H1 (cell line): Measurements from ENCODE around the gene GLE1. TPM values are rescaled to one million over a fixed set of nuclear protein-coding genes. Genes with fewer than 3 reads are reported as not detected.

Experiments used
- CTCF ChIA-PET: fragments of 300-600 bp; sonication (Branson Sonifier 250); formaldehyde crosslinking; loops from one replicate; lab custom pipeline; 2021; ENCODE audit not compliant: partially characterized antibody; lab: Charles Lee
- POLR2A ChIA-PET: fragments of 300-600 bp; sonication (Branson Sonifier 250); formaldehyde crosslinking; loops from one replicate; lab custom pipeline; 2021; ENCODE audit warnings: inconsistent platforms; ENCODE audit not compliant: partially characterized antibody; lab: Charles Lee
- DNase-seq, 2 experiments: peaks; one replicate each; pipeline versions ENCODE4 v3.0.0 to v3.0.0-alpha.2; 2010 to 2022; ENCODE audit warnings: low spot score in 2 of 2, low read depth in 1 of 2, mixed read lengths in 1 of 2
- FAIRE-seq: peaks from 2 replicates; lab custom pipeline; 2011; peaks lifted over from hg19 to GRCh38; lab: Jason Lieb, UNC
- H2AFZ ChIP-seq: 2 replicates; pipeline ENCODE4 v1.8.1; 2012; ENCODE audit warnings: low read length, inconsistent platforms
- H2AK5ac ChIP-seq: 2 replicates; pipeline ENCODE4 v1.6.1; 2013; ENCODE audit warnings: low read depth, low read length
- H2BK120ac ChIP-seq: replicated peaks from 2 replicates; pipeline ENCODE3; 2013; ENCODE audit warnings: low read depth, low read length, inconsistent platforms
- H2BK12ac ChIP-seq: 2 replicates; pipeline ENCODE4 v1.6.1; 2013; ENCODE audit warnings: low read depth, low read length
- H2BK15ac ChIP-seq: 2 replicates; pipeline ENCODE4 v1.6.1; 2013; ENCODE audit warnings: low read length
- H2BK20ac ChIP-seq: 2 replicates; pipeline ENCODE4 v1.6.1; 2013; ENCODE audit warnings: low read length
- H2BK5ac ChIP-seq: 2 replicates; pipeline ENCODE4 v1.6.1; 2013; ENCODE audit warnings: low read depth, low read length
- H3K14ac ChIP-seq: 2 replicates; pipeline ENCODE4 v1.6.1; 2013; ENCODE audit warnings: inconsistent platforms; ENCODE audit not compliant: insufficient read length
- H3K18ac ChIP-seq: 2 replicates; pipeline ENCODE4 v1.6.1; 2013; ENCODE audit warnings: low read length; ENCODE audit errors: extremely low read depth
- H3K23ac ChIP-seq: 2 replicates; pipeline ENCODE4 v1.6.1; 2013; ENCODE audit warnings: inconsistent platforms; ENCODE audit not compliant: insufficient read length
- H3K23me2 ChIP-seq: 2 replicates; pipeline ENCODE4 v1.6.1; 2013; ENCODE audit warnings: low read depth, low read length
- H3K27ac ChIP-seq: 2 replicates; pipeline ENCODE4 v1.6.1; 2011; ENCODE audit warnings: low read depth, low read length, inconsistent platforms
- H3K27me3 ChIP-seq, 4 experiments: replicated peaks in 1 of 4; 1 replicate in 1 of 4; 2 replicates in 3 of 4; pipeline versions ENCODE4 v1.6.1 to v1.8.1; 2011 to 2013; ENCODE audit warnings: low read length in 3 of 4, mild to moderate bottlenecking in 3 of 4, inconsistent platforms in 2 of 4, mixed read lengths in 2 of 4, moderate library complexity in 1 of 4; ENCODE audit not compliant: control insufficient read depth in 3 of 4, insufficient read depth in 3 of 4; ENCODE audit errors: extremely low read depth in 1 of 4
- H3K36me3 ChIP-seq, 4 experiments: 2 replicates each; pipeline versions ENCODE4 v1.6.1 to v1.8.1; 2011 to 2013; ENCODE audit warnings: mild to moderate bottlenecking in 4 of 4, low read length in 3 of 4, moderate library complexity in 2 of 4, control low read depth in 1 of 4, inconsistent platforms in 1 of 4; ENCODE audit not compliant: insufficient read depth in 4 of 4, control insufficient read depth in 2 of 4
- H3K4ac ChIP-seq: replicated peaks from 2 replicates; pipeline ENCODE3; 2013; ENCODE audit warnings: low read length, low read depth, mixed read lengths, inconsistent platforms; ENCODE audit not compliant: insufficient read length
- H3K4me1 ChIP-seq, 4 experiments: replicated peaks in 1 of 4; 1 replicate in 1 of 4; 2 replicates in 3 of 4; pipeline versions ENCODE4 v1.6.1 to v1.8.1; 2011 to 2013; ENCODE audit warnings: low read length in 3 of 4, inconsistent platforms in 2 of 4, mixed read lengths in 1 of 4; ENCODE audit not compliant: insufficient read depth in 4 of 4, control insufficient read depth in 3 of 4
- H3K4me2 ChIP-seq, 2 experiments: 2 replicates each; pipeline versions ENCODE4 v1.6.1 to v1.8.1; 2011 to 2013; ENCODE audit warnings: low read depth in 2 of 2, low read length in 2 of 2, control low read depth in 1 of 2, inconsistent platforms in 1 of 2, mild to moderate bottlenecking in 1 of 2; ENCODE audit not compliant: insufficient read depth in 1 of 2
- H3K4me3 ChIP-seq, 4 experiments: fragments of 200-600, 300-600 bp in 1 of 4; sonication (generic), shearing (Covaris generic), sonication (Bioruptor Twin) in 1 of 4; 2 replicates each; pipeline versions ENCODE4 v1.5.1 to v1.8.1; 2011 to 2016; ENCODE audit warnings: low read length in 4 of 4, low read depth in 3 of 4, control low read depth in 2 of 4, inconsistent platforms in 2 of 4, mild to moderate bottlenecking in 2 of 4, mixed read lengths in 1 of 4, moderate library complexity in 1 of 4; ENCODE audit not compliant: insufficient read depth in 2 of 4; ENCODE audit errors: extremely low read depth in 1 of 4
- H3K56ac ChIP-seq: replicated peaks from 2 replicates; pipeline ENCODE3; 2013; ENCODE audit warnings: low read depth, mild to moderate bottlenecking, mixed read lengths, low read length, inconsistent platforms; ENCODE audit not compliant: insufficient read length
- H3K79me1 ChIP-seq: 2 replicates; pipeline ENCODE4 v1.6.1; 2013; ENCODE audit warnings: low read depth, low read length, control low read depth
- H3K79me2 ChIP-seq, 2 experiments: 2 replicates each; pipeline versions ENCODE4 v1.6.1 to v1.8.1; 2012 to 2013; ENCODE audit warnings: low read length in 2 of 2, mild to moderate bottlenecking in 2 of 2, inconsistent platforms in 1 of 2; ENCODE audit not compliant: insufficient read depth in 2 of 2, control insufficient read depth in 1 of 2
- H3K9ac ChIP-seq, 4 experiments: replicated peaks in 1 of 4; 1 replicate in 1 of 4; 2 replicates in 3 of 4; pipeline versions ENCODE4 v1.6.1 to v1.8.1; 2011 to 2013; ENCODE audit warnings: low read depth in 3 of 4, low read length in 3 of 4, control low read depth in 2 of 4, mild to moderate bottlenecking in 2 of 4, moderate library complexity in 2 of 4, inconsistent platforms in 1 of 4; ENCODE audit errors: extremely low read depth in 1 of 4
- H3K9me3 ChIP-seq, 2 experiments: 2 replicates each; pipeline versions ENCODE4 v1.6.1 to v1.8.1; 2012 to 2013; ENCODE audit warnings: mild to moderate bottlenecking in 2 of 2, moderate library complexity in 2 of 2, control low read depth in 1 of 2, inconsistent platforms in 1 of 2, low read depth in 1 of 2, low read length in 1 of 2, mixed read lengths in 1 of 2; ENCODE audit not compliant: insufficient read depth in 2 of 2
- H4K20me1 ChIP-seq, 2 experiments: replicated peaks in 1 of 2; 2 replicates each; pipeline versions ENCODE3 to v1.8.1; 2011 to 2013; ENCODE audit warnings: inconsistent platforms in 2 of 2, low read length in 2 of 2, mild to moderate bottlenecking in 1 of 2; ENCODE audit not compliant: insufficient read depth in 2 of 2, control insufficient read depth in 1 of 2
- H4K5ac ChIP-seq: 2 replicates; pipeline ENCODE4 v1.6.1; 2013; ENCODE audit warnings: low read length, low read depth, mixed read lengths, inconsistent platforms; ENCODE audit not compliant: insufficient read length
- H4K8ac ChIP-seq: 2 replicates; pipeline ENCODE4 v1.8.0; 2013; ENCODE audit warnings: mild to moderate bottlenecking, moderate library complexity, low read length, inconsistent platforms; ENCODE audit not compliant: insufficient read depth; ENCODE audit errors: extremely low read depth
- H4K91ac ChIP-seq: replicated peaks from 2 replicates; pipeline ENCODE3; 2013; ENCODE audit warnings: low read length, mixed read lengths, inconsistent platforms; ENCODE audit not compliant: insufficient read length
- ASH2L ChIP-seq: fragments of 200-600, 300-600 bp; sonication (generic); IDR thresholded peaks from one replicate; pipeline ENCODE4 v1.7.1; 2017; ENCODE audit warnings: low read length
- CTBP2 ChIP-seq: IDR thresholded peaks from 2 replicates; pipeline ENCODE4 v1.7.0; 2011; ENCODE audit warnings: borderline replicate concordance, mild to moderate bottlenecking, moderate library complexity, mixed read lengths, low read length; ENCODE audit not compliant: insufficient read depth, insufficient read length
- EZH2 ChIP-seq: fragments of 200-600 bp; sonication (generic); IDR thresholded peaks from 2 replicates; pipeline ENCODE4 v1.7.1; 2012; ENCODE audit warnings: low read depth, mild to moderate bottlenecking, moderate library complexity, low read length, inconsistent platforms; ENCODE audit not compliant: severe bottlenecking
- HDAC2 ChIP-seq, 2 experiments: fragments of 300-600 bp in 1 of 2; sonication (generic) in 1 of 2; IDR thresholded peaks; 2 replicates each; pipeline ENCODE4 v1.6.1; 2011 to 2012; ENCODE audit warnings: low read depth in 2 of 2, low read length in 2 of 2, mild to moderate bottlenecking in 2 of 2, moderate library complexity in 2 of 2, borderline replicate concordance in 1 of 2, inconsistent platforms in 1 of 2
- JUND ChIP-seq: IDR thresholded peaks from 2 replicates; pipeline ENCODE4 v1.6.1; 2011; ENCODE audit warnings: mild to moderate bottlenecking, improper control_type of control experiment, low read length
- POLR2AphosphoS5 ChIP-seq: IDR thresholded peaks from 2 replicates; pipeline ENCODE4 v1.6.1; 2011; ENCODE audit warnings: low read depth, low read length
- RFX5 ChIP-seq: IDR thresholded peaks from 2 replicates; pipeline ENCODE4 v1.6.1; 2011; ENCODE audit warnings: low read depth, low read length, improper control_type of control experiment, borderline replicate concordance
- SAP30 ChIP-seq: fragments of 300-600 bp; sonication (generic); IDR thresholded peaks from 2 replicates; pipeline ENCODE4 v1.7.1; 2012; ENCODE audit warnings: low read length, moderate library complexity, mild to moderate bottlenecking, inconsistent platforms; ENCODE audit not compliant: insufficient read depth, insufficient replicate concordance
- SP4 ChIP-seq: IDR thresholded peaks from 2 replicates; pipeline ENCODE4 v1.6.1; 2012; ENCODE audit warnings: low read length, inconsistent platforms
- TAF1 ChIP-seq: IDR thresholded peaks from 2 replicates; pipeline ENCODE4 v1.6.1; 2011; ENCODE audit warnings: mild to moderate bottlenecking, low read depth, low read length
- TAF7 ChIP-seq: optimal IDR thresholded peaks from 2 replicates; pipeline ENCODE3; 2011; ENCODE audit warnings: low read depth, mild to moderate bottlenecking, inconsistent platforms, low read length, moderate library complexity, borderline replicate concordance
- TCF12 ChIP-seq: IDR thresholded peaks from 2 replicates; pipeline ENCODE4 v1.6.1; 2011; ENCODE audit warnings: low read depth, mild to moderate bottlenecking, low read length
- WGBS, 2 experiments: shearing (Covaris generic) in 1 of 2; methylation state at CpG; one replicate each; pipeline versions ENCODE4 v1.1.6 to v1.1.7; 2013 to 2015; ENCODE audit warnings: low lambda C conversion rate in 2 of 2, mixed read lengths in 2 of 2, inconsistent platforms in 1 of 2, low coverage in 1 of 2, missing lambda C conversion rate in 1 of 2; ENCODE audit not compliant: insufficient replicate concordance in 2 of 2, insufficient coverage in 1 of 2, insufficient read length in 1 of 2; ENCODE audit errors: extremely low coverage in 1 of 2, missing lambda C conversion rate in 1 of 2; 5-methylcytosine and 5-hydroxymethylcytosine counted together
- polyA plus RNA-seq, 7 experiments: library from polyadenylated mRNA; depleted of rRNA in 3 of 7; stranded (reverse) in 5 of 7; unstranded in 2 of 7; fragments of >200 nt in 5 of 7; fragments of 200-250 nt in 2 of 7; gene quantifications; 1 replicate in 5 of 7; 2 replicates in 1 of 7; 4 replicates in 1 of 7; pipeline versions ENCODE4 v1.2.1 to v1.2.3, GENCODE V29; 2011 to 2013; ENCODE audit warnings: missing spikeins in 2 of 7, mixed read lengths in 2 of 7
- total RNA-seq: library from RNA; stranded (reverse); fragmentation: NEBNext Ultra II Directional; extraction: Animal tissue kit (Norgen Biotek cat#: 25700); gene quantifications from 2 replicates; pipeline ENCODE4 v1.2.1, GENCODE V29; 2021

The GLE1 gene
- total and polyA plus RNA-seq, 2 of the 8 experiments (the other 6 are each of a cell fraction or from before 2014, with no cell fraction given) = 9.6 to 14.9 TPM

- H3K36me3 ChIP-seq = no peaks in the 10 kb centered on the region
- POLR2A ChIA-PET = interaction anchor here (0.6 to 7.2 kb wide), 41 partner anchors 11 to 395 kb away, joined by 3 to 59 read pairs (median 4); partner anchors contain the start of genes COQ4, GLE1, GOLGA2 and ODF2
- no peak overlapping the region for H2BK120ac ChIP-seq
- no peak overlapping the region for H2AK5ac ChIP-seq
- H3K79me1 ChIP-seq = no peaks in the 10 kb centered on the region
- H3K9ac ChIP-seq = peak overlapping the region; percentile 58 to 90 (median 72)
- H2BK12ac ChIP-seq = no peak overlapping the region
- peaks cover 0 to 43% of the 10 kb centered on the region in 2 experiments; a peak in 3 of 4 replicates for H3K79me2 ChIP-seq
- no peak overlapping the region for H3K56ac ChIP-seq
- H3K4me3 ChIP-seq = peak overlapping the region; percentile 83 to 96 (median 89)
- H2BK5ac ChIP-seq = peak overlapping the region; percentile 66; the same call in 1 of the 2 replicates
- peaks cover 5% of the 10 kb centered on the region for H3K23me2 ChIP-seq
- H3K18ac ChIP-seq = no peak overlapping the region
- FAIRE-seq (no peak), DNase-seq (peak in 1 of 2 experiments; percentile 68)
- peak overlapping the region; percentile 61; the same call in 1 of the 2 replicates for H3K27ac ChIP-seq
- no peak overlapping the region for H2BK20ac ChIP-seq
- CTCF ChIA-PET = interaction anchor here (0.6 to 1.4 kb wide), 4 partner anchors 14 to 141 kb away, joined by 3 read pairs; no protein-coding TSS in a partner anchor
- H3K4ac ChIP-seq = no peak overlapping the region
- peak overlapping the region; percentile 79 to 82 for H3K4me2 ChIP-seq
- H2BK15ac ChIP-seq = no peak overlapping the region
- no peaks in the 10 kb centered on the region for H3K9me3 ChIP-seq
- H2AFZ ChIP-seq = no peak overlapping the region
- peaks cover 2 to 8% of the 10 kb centered on the region in 2 experiments for H4K20me1 ChIP-seq
- H3K4me1 ChIP-seq = peaks cover 10 to 17% (median 15%) of the 10 kb centered on the region in 4 experiments
- peaks cover 0 to 3% (median 0%) of the 10 kb centered on the region in 4 experiments; a peak in 3 of 7 replicates for H3K27me3 ChIP-seq
- H4K91ac ChIP-seq = no peak overlapping the region
- H3K23ac ChIP-seq = no peak overlapping the region
- no peak overlapping the region for H3K14ac ChIP-seq
- H4K5ac ChIP-seq = peak overlapping the region; percentile 36
- H4K8ac ChIP-seq = no peak overlapping the region
- 3% methylated on average over 29 of the region's 59 CpGs; no CpG with 5 or more reads in 1 of the 2 experiments for WGBS, 2 experiments
- TF ChIP-seq POLR2AphosphoS5 (no peak), RFX5 (no peak), TAF7 (no peak), ASH2L (peak; percentile 27), TAF1 (no peak), HDAC2 (IDR thresholded peaks at IDR 0.05; ENCODE audit: borderline replicate concordance in 1 of 2, low read depth in 2 of 2, low read length in 2 of 2) (0 out of 4 replicates have a peak, but pooled peaks have one; percentile 1 to 19), JUND (no peak), SP4 (no peak), CTBP2 (no peak), TCF12 (no peak), SAP30 (no peak), EZH2 (no peak)
These were observed 48.4 kb downstream of the GLE1 start for GRCh38 chr9:128552744-128553440.
